ENCODE results near the gene PKNOX2. TPM values are rescaled to one million over a fixed set of nuclear protein-coding genes. Genes with fewer than 3 reads are reported as not detected.
A peak's percentile ranks its signal among the peaks of the same experiment; 100 is the strongest.

The PKNOX2 gene
- total RNA-seq, 1 donor = 0.86 TPM

DNA sequence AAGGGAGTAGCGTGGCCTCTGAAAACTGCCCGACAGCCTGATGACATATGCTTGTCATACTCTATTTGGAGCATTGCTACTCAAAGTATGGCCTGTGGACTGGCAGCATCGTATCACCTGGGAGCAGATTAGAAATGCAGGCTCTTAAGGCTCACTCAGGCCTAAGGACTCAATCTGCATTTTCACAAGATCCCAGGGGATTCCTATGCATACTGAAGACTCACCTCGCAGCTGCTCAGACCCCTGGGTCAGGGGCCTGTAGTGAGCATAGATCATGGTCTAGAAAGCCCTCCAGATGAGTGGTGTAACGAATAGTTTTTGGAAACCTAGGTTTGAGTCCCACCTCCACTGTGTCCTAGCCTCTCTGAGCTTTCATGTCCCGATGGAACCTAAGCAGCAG, 205.3 kb downstream of the PKNOX2 start:
- H3K4me3 ChIP-seq (ENCODE audit: low read depth, low read length) = no peak overlapping the region
- no peak for TF ChIP-seq CTCF (IDR thresholded peaks at IDR 0.05; ENCODE audit: insufficient read depth, low read depth, low read length)

GRCh38 chr11:125370561-125371389, 206.2 kb downstream of the PKNOX2 start:
- DNase-seq (ENCODE audit: low read depth) = no peak
- TF ChIP-seq CTCF (IDR thresholded peaks at IDR 0.05; ENCODE audit: insufficient read depth, low read depth, low read length) = no peak
- H3K4me3 ChIP-seq (ENCODE audit: low read depth, low read length) = no peak overlapping the region

More for the DNA sequence above, 205.3 kb downstream of the PKNOX2 start:
- no peak for DNase-seq (ENCODE audit: low read depth)

DNA sequence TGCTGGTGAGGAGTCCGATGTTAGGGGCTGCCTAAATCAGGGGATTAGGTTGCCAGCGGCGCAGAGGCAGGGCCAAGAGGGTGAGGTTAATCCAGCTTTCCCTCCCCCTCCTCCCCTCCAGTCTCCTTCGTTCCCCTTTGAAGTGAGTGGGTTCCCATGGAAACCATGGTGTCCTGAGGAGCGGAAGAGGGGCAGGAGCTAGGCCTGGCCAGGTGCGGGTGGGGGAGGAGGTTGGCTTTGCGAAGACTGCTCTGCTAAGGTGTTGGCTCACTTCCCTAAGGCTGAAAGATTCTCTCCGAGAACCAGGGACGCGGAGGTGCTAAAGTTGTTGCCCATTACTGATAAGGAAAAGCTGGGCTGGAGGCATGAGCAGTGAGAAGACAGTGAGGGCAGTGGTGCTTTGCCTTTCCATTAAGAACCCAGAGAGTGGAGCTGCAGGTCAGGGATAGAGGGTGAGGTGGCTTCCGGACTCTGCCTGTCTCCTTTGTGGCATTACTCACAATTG, 206.9 kb downstream of the PKNOX2 start:
- H3K4me3 ChIP-seq (ENCODE audit: low read depth, low read length) = no peak overlapping the region
- no peak for TF ChIP-seq CTCF (IDR thresholded peaks at IDR 0.05; ENCODE audit: insufficient read depth, low read depth, low read length)
- DNase-seq (ENCODE audit: low read depth) = no peak

DNA sequence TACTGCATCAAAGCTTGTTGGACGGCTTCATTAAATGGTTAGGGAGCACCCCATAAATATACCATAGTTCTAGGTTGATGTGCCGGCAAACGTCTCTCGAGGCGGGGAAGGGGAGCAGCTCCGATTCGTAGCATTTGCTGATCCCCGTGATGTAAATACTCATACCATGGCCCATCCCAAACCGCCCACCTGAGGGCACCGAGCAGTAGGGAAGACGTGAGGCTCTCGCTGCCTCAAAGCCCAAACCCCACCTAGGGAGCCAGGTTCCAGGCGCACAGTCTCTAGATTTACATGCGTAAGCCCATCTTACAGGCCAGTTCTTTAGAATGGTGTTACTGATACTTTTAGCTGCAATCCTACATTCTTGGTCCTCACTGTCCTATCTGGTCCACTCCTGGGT, 207.5 kb downstream of the PKNOX2 start:
- TF ChIP-seq CTCF (IDR thresholded peaks at IDR 0.05; ENCODE audit: insufficient read depth, low read depth, low read length) = no peak
- H3K4me3 ChIP-seq (ENCODE audit: low read depth, low read length) = no peak overlapping the region
- DNase-seq (ENCODE audit: low read depth) = no peak

- no peak overlapping the region for H3K4me3 ChIP-seq (ENCODE audit: low read depth, low read length)
- no peak for TF ChIP-seq CTCF (IDR thresholded peaks at IDR 0.05; ENCODE audit: insufficient read depth, low read depth, low read length)
- DNase-seq (ENCODE audit: low read depth) = no peak
Observed at GRCh38 chr11:125372911-125373310, 208.4 kb downstream of the PKNOX2 start.

- peak; percentile 44 for DNase-seq (ENCODE audit: low read depth)
- no peak for TF ChIP-seq CTCF (IDR thresholded peaks at IDR 0.05; ENCODE audit: insufficient read depth, low read depth, low read length)
Observed at GRCh38 chr11:125373426-125374391, 209.2 kb downstream of the PKNOX2 start.

More at GRCh38 chr11:125373426-125374391, 209.2 kb downstream of the PKNOX2 start:
- no peak overlapping the region for H3K4me3 ChIP-seq (ENCODE audit: low read depth, low read length)

Measured in fibroblast of villous mesenchyme (primary cell).